NCI-H1417 treated with DMSO at 0.1 percent for 48 hours (cell line): Measurements from ENCODE around the gene LTBP1.

ENCODE experiments used
- DNase-seq: peaks from one replicate; lab custom pipeline; 2025; lab: John Stamatoyannopoulos, UW

The LTBP1 gene

GRCh38 chr2:33077311-33077710 is 130.6 kb downstream of the LTBP1 start:
- no peak for DNase-seq

- peak; percentile 76 for DNase-seq
Measured at GRCh38 chr2:33077844-33078243, 131.1 kb downstream of the LTBP1 start.

GRCh38 chr2:33081691-33082090 is 134.9 kb downstream of the LTBP1 start:
- DNase-seq: no peak

- DNase-seq: no peak
Measured at GRCh38 chr2:33083699-33084387, 137.1 kb downstream of the LTBP1 start.

GRCh38 chr2:33084433-33084832 is 137.7 kb downstream of the LTBP1 start:
- no peak for DNase-seq

- DNase-seq: no peak
Measured at GRCh38 chr2:33085646-33086045, 138.9 kb downstream of the LTBP1 start.

GRCh38 chr2:33086400-33087015 is 139.8 kb downstream of the LTBP1 start:
- DNase-seq: no peak

GRCh38 chr2:33090553-33091134 is 143.9 kb downstream of the LTBP1 start:
- DNase-seq: no peak

GRCh38 chr2:33091541-33092123 is 144.9 kb downstream of the LTBP1 start:
- no peak for DNase-seq

GRCh38 chr2:33093283-33093993 is 146.7 kb downstream of the LTBP1 start:
- no peak for DNase-seq

GRCh38 chr2:33094303-33094702 is 147.6 kb downstream of the LTBP1 start:
- DNase-seq: no peak

GRCh38 chr2:33099989-33100388 is 153.2 kb downstream of the LTBP1 start:
- no peak for DNase-seq

GRCh38 chr2:33100921-33101320 is 154.2 kb downstream of the LTBP1 start:
- DNase-seq: no peak

- DNase-seq: no peak
Measured at GRCh38 chr2:33104052-33104623, 157.4 kb downstream of the LTBP1 start.

GRCh38 chr2:33104726-33105125 is 158.0 kb downstream of the LTBP1 start:
- no peak for DNase-seq

- DNase-seq: no peak
Measured at GRCh38 chr2:33106115-33106514, 159.4 kb downstream of the LTBP1 start.

GRCh38 chr2:33107690-33108482 is 161.1 kb downstream of the LTBP1 start:
- no peak for DNase-seq

GRCh38 chr2:33108483-33109443 is 162.0 kb downstream of the LTBP1 start:
- DNase-seq: no peak

- DNase-seq: no peak
Measured at GRCh38 chr2:33110461-33110860, 163.7 kb downstream of the LTBP1 start.

GRCh38 chr2:33111002-33111446 is 164.3 kb downstream of the LTBP1 start:
- no peak for DNase-seq
